Right renal cortex interstitium (tissue), 3 donors: ENCODE results near the gene CNTN4. TPM values are rescaled to one million over a fixed set of nuclear protein-coding genes. Genes with fewer than 3 reads are reported as not detected.
A peak's percentile ranks its signal among the peaks of the same experiment; 100 is the strongest.
"Not testable (repeated sequence)": the region's sequence is repeated elsewhere in the genome, so short reads cannot be mapped to it uniquely, and the experiment has no call there.

ENCODE experiments used
- DNase-seq, 3 donors: peaks; one replicate each; pipeline ENCODE4 v3.0.0-alpha.2; 2013; ENCODE audit warnings: low read depth in 3 of 3, low spot score in 2 of 3
- polyA plus RNA-seq, 3 donors: library from polyadenylated mRNA; unstranded; fragments of 120-200 nt; gene quantifications; one replicate each; pipeline ENCODE4 v1.2.1, GENCODE V29; 2013; ENCODE audit not compliant: insufficient read length in 3 of 3

The CNTN4 gene
- polyA plus RNA-seq, 3 donors = 27.7 to 33.1 (median 28.5) TPM

DNA sequence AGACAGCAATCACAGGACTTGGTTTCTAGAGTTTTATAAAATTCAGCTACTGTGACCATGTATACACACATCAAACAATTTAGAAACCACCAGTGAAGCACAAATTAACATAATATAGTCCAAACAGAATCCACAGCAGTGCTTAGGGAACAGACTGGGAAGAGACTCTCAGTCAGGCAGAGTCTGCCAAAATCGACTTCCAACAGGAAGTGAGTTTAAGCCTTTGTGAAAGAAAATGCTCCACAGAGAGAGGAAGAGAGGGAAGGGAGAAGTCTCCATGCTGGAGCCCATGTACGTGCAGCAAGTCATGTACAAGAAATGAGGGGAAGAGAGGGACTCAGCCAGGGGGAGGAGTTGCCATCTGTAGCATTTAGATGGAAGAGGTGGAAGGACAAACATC is 838.9 kb downstream of the CNTN4 start:
- DNase-seq = no peak

DNA sequence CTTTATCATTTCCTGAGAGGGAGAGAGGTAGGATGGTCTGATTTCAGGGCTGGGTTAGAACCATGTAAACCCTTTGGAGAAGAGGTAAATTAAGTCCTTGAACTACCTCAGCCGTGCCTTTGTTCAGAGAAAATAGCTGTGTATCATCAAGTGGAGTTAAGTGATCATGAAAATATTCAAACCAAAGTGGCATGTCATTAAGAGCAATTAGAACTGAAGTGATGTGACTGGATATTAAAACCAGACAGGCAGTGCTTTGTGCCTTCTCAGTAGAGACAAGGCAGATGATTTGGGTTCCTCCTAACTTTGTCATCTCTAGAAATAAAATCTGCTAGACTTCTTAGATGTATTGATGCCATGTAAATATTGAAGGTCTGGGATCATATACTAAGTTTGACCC is 840.0 kb downstream of the CNTN4 start:
- no peak for DNase-seq

DNA sequence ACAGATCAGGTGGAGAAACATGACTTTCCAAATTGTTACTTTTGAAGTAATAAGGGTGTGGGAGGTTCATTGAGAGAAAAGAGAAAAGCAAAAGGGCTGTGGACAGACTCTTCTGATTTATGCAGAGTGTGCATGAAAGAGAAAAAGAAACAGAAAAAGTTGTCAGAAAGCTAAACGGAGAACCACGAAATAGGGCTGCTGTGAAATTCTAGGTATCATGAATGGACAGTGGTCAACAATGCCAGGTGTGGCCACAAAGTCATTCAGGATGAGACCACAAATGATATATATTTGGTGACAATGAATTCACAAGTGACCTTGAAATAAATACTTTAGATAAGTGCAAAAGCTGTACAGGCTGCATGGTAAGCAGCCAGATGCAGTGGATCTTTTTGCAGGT is 841.4 kb downstream of the CNTN4 start:
- DNase-seq = no peak

DNA sequence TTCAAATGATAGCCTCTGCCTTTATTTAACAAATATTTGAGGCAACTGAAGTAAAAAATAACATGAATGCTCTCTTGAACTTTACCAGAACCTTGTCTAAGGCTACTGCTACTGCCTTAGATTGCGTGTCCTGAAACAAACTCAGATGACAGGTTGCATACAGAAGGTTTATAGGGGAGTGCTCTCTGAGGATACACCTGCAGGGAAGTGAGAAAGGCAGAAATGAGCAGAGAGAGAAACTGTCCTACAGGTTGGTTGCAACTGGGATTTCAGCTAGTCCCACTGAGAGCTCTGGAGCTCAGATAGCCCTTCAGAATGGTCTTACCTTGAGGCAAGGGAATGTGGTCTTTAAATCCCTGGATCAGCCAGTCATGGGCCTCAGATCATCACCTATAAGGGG is 846.0 kb downstream of the CNTN4 start:
- DNase-seq = no peak

DNA sequence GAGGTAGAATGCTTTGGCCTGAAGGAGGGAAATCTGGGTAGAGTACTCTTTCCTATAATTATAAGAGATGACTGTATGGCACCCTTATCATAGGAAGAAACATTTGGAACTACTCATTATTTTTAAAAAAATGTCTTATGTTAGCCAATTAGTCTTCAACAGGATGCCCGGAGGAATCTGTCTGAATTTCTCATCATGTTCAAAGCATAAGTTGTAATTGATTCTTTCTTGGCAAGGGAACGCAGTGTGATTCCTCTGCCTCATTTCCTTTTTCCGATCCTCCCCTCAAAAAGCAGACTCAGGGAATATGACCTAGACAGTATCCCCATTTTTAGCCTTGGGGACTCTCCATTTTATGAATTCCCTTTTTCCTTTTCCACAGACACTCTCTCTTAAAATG is 846.5 kb downstream of the CNTN4 start:
- DNase-seq = no peak

DNA sequence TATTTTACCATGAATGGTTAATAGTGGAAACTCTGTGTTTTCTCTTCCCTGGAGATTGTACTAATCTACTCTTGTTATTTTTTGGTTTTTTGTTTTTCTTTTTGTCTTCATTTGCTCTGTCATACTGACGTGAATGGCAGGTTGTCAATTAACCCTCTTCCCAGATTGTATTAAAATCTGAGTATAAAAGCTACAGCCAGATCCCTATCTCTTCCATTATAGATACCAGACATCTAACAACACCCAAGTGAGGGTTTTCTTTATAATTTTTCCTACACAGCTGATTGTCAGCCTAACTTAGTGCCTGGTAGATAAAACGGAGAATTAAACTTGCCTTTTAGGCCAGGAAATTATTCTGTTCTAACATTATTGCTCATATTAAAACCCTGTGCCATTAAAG is 848.9 kb downstream of the CNTN4 start:
- DNase-seq = no peak

DNA sequence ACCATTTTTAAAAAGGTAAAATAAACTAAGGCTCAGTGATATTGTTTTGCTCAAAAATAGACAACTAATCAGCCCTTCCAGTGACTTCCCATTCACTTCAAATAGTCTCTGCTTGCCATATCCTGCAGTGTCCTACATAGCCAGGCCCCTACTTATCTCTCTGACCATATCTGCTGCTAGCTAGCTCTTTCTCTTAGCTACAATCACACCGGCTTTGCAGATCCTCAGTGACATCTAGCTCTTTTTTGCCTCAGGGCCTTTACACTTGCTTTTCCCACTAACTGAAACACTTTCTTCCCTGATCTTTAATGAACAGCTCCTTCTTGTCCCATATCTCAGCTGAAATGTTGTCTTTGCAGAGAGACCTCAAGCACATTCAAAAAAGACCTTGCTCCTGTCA is 850.2 kb downstream of the CNTN4 start:
- DNase-seq = no peak

DNA sequence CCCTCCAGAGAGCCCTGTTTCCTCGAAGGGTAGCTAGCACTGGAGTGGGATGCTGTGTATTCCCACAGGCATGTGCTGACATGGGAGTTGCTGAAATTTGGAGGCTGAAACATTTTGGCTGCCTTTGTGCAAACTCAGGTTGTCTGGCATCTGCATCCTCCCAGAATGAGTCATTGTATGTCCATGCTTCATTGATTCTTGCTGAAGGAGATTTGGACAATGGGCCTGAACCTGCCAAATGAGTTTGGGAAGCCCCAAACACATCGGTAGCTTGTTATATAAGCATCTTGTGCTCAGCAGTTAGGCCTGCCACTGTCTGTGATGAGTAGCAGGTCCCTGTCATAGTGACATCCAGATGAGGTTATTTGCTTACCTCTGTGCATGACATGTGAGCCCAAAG is 851.5 kb downstream of the CNTN4 start:
- no peak for DNase-seq

DNA sequence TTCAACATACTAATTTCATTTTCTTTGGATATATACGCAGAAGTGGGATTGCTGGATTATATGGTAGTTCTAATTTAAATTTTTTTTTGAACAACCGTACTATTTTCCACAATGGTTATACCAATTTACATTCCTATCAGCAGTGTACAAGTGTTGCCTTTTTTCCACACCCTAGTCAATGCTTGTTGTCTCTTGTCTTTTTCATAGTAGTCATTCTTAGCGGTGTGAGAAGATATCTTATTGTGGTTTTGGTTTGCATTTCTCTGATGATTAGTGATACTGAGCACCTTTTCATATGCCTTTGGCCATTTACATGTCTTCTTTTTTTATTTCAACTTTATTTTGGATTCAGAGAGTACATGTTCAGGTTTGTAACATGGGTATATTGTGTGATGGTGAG is 858.4 kb downstream of the CNTN4 start:
- no peak for DNase-seq

DNA sequence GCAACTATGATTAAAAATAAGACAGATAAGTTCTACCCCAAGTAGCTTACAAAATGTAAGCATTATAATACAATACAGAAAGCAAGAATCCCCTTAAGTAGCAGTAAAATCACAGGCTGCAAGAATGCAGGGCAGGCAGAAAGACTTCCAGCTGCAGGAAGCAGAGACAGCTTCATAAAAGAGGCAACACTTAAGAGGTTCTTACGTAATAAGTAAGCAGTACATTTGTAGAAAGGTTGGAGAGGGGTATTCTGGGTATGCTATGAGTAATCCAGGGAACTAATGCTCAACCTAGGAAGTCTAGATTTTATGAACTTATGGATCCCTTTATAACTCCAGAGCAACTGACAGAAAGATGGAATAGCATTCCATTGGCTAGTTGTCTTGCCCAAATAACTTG is 859.9 kb downstream of the CNTN4 start:
- no peak for DNase-seq

DNA sequence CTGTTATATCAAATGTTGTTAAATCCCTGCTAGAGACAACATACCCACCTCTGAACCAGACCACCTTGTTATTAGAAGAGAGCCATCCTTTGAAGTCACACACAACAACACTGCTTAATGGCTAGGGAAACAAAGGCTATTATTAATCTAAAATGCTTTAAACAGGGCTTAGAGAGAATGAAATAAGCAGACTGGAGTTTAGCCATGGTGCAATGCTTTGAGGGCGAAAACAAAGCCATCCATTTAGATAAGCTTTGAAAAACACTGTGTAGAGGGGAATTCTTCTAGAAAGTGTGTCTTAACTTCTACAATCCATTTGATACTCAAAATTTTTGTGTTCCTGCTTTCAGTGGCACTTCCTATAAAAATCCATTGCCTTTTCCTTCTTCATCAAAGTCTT is 862.9 kb downstream of the CNTN4 start:
- no peak for DNase-seq

DNA sequence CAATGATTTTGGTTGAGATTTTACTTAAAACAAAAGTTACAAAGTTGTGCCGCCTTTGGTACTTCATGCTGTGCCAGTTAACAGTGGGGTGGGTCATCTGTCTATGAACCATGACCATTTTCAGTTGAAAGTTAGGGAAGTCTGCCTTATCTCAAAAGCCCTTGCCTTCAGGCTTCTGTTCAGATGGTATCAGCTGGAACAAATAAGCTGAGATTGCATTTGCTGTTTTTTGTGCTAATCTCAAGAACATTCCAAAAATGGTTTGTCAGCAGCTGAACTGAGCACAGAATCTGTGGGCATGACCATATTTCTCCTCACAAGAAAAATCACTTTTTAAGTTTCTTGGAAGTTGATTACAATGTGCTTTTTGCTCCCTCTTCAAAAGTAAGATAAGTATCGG is 869.2 kb downstream of the CNTN4 start:
- no peak for DNase-seq

DNA sequence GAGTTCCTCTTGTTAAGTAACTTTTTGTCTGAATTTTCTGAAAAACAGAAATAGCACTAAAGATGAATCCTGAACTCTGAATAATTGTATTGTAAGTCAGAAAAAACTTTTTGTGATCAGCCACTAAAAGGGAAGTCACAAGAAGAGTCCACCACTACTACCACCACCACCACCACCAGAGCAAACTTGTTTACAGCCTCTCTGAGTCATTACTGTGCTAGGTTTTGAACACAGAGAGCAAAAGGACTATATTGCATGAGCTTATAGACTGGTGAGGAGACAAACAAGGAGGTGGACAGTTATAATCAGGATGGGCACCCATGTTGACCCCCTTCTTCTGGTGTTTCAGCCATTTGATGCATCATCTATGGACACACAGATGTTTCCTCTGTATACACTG is 869.8 kb downstream of the CNTN4 start:
- no peak for DNase-seq

DNA sequence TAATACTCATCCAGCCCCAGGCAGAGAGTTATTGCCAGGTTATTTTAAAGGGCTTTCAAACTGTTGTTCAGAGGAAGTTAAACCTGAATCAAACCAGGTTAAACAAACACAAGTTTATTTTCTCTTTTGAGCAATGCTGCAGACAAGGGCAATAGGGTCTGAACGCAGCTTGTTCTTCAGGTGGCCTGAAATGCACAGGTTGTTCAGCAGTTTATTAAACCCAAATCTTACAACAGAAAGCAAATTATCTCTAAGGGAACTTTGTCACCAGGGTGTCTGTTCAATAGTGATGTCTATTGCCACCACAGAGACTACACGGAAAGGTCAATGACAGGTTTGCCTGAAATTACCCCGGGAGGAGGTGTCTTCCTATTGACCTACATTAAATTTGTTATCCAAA is 877.5 kb downstream of the CNTN4 start:
- no peak for DNase-seq

DNA sequence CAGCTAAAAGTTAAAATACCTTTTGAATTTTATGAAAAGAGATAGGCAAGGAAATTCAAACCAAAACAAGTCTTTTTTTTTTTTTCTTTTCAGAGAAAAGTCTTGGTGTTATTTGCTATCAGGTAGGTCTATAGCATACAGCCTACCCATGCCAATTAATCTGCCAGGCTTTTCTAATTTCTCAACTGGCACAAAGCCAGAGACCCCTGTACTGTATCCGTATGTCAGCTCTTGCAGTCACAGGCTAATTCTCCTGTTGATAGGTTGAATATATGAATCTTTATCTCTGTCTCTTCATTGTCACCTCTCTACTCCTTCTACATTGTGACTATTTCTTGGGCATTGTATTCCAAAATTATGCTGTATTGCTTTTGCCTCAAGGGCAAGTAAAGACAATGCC is 878.1 kb downstream of the CNTN4 start:
- DNase-seq = no peak

DNA sequence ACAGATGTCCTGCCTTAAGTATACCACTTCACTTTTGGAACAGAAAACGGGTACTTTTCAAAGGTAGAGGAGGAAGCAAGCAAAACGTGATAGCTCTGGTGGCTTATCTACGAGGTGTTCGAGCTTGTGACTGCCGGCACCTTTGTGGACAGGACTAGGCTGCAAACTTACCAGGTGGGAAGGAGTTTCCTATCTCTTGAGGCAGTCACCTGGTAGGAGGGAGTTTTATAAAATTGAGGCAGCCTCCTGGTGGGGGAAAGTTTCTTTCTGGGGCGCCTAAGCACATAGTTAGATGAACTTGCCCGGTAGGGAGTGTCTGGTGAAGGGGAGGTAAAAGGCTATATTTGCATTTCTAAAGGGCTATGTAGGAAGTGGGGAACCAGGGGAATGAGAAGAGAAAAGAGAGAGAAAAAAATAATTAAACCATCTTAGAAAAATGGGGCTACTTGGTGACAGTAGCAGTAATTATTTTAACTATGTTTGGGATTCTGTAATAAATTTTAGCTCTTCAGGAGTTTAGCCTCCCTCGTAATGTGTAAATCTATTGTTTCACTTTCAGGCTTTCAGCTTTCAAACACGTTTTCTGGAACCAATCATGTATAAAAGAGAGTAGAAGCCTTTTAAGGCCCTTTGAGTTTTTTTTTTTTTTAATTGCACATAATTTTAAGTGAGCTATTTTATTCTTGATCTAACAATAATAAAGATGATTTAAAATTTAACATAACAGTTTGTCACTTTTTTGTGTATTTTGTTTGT is 880.5 kb downstream of the CNTN4 start:
- no peak for DNase-seq

DNA sequence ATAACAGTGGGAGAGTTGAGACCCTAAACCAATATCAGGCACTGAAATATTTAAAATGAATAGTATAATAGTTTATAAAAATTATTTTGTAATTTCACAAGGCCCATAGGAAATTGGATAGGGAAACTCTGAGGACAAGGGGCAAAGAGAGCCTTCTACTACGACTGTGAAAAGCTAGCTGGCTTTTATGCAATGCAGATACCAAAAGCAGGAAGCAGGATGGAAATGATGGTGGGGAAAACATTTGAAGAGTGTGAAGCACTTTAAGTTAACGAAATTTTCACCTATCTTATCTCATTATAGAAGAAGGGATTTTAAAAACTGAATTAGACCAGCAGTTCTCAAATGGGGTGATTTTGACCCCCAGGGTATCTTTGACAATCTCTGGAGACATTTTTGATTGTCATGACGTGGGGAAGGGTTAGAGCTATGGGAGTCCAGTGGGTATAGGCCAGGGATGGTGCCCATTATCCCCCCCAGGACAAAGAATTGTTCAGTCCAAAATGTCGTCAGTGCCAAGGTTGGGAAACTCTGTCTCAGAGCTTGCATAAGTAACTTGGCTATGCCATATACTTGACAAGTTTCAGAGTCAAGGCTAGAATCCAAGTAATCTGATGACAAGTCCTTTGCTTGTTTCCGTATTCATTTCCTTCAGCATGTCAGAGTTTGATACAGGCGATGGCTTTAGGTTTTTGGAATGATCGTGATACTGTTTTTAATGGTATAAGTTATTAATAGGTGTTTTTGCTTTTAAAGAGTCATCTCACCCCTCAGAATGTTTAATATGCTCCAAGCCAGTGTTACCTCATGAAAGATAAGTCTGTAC is 885.6 kb downstream of the CNTN4 start:
- DNase-seq = no peak

DNA sequence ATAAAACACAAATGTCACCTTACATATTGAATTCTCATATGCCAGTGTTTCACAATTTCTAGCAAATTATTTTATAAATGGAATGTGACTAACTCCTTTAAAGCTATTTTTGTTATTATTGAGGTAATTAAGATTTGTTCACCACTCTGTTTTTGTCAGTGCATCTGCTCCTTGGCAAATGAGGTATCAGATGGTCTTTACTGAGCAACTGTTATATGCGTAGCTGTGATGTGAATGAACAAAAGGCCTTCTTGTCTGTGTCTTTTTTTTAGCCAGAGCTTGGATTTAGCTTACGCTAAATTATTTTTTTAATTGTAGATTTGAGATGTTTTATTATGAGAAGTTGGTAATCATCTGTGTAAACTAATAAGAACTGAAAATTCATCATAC is 886.2 kb downstream of the CNTN4 start:
- no peak for DNase-seq

DNA sequence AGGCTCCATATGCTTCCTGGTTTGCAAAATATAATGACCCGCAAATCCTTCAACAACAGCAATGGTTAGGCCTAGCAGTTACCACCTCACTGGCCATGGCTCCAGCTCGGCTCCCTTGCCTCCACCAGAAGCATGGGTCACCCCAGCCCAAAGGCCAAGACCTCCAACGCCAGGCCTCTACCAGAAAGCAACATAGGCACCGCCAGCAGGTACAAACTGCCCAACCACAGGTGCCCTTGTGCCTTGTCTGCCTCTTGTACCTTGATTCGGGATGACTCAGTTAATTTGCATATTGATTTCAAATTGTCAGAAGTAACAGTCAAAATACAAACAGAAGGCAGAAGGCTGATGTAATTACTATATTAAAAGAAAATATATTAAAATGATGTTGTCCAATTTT is 886.8 kb downstream of the CNTN4 start:
- DNase-seq = no peak

DNA sequence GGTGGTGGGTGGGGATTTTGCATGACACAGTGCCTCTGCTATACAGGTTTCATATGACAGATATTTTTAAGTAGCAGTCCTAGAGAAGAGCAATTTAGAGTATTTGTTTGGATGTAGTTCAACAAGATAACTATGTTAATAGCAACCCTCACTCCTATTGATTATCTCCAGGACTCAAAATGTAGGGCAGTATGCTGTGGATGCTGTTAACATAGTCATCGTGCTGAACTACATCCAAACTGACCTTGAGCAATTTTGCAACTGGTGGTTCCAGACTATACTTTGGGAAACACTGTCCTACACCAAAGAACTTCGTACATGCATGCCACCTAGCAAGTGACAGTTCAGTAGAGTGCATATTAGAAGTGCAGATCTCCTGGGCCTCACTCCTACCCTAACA is 893.9 kb downstream of the CNTN4 start:
- DNase-seq = no peak

DNA sequence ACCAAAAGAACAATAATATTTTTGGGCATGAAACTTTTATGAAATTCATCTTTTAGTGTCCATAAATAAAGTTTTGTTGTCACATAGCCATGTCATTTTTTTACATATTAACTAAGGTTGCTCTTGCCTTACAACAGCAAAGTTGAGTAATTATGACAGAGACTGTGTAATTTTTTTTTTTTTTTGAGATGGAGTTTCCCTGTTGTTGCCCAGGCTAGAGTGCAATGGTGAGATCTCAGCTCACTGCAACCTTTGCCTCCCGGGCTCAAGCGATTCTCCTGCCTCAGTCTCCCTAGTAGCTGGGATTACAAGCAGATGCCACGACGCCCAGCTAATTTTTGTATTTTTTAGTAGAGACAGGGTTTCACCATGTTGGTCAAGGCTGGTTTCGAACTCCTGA is 894.5 kb downstream of the CNTN4 start:
- DNase-seq = not testable (repeated sequence)

DNA sequence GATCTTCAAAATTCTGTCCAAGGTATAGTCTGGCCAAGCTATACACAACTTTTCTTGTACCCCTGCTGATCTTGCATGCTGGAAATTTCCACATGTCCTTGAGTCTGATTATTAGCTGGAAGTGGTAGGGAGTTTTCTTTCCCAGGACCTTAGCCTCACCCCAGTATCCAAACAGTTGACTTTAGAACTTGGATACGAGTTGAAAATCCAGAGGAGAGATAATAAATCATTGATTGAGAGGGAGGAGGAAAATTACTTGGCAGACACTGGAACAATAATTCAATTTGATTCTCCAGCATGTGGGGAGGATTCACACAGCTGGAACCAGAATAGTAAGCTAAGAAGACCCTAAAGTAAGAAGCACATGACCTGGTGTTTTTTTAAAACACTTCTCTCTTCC is 895.1 kb downstream of the CNTN4 start:
- peak; percentile 26 to 39 (median 31) for DNase-seq
